GM12878 (cell line): ENCODE results near the gene SORBS2. TPM values are rescaled to one million over a fixed set of nuclear protein-coding genes. Genes with fewer than 3 reads are reported as not detected.

Experiments used
- ATAC-seq: fragments of 200-7000 bp; cut with Tn5 transposase; 3 replicates; pipeline ENCODE4 v1.9.1; 2020; ENCODE audit warnings: mild to moderate bottlenecking, moderate library complexity
- BruUV-seq: library from RNA; stranded (reverse); fragments of 400-500 nt; replicated peaks from 2 replicates; lab custom pipeline; 2021; lab: Mats Ljungman, UMichigan
- CTCF ChIA-PET: fragments of 300-600 bp; sonication (Branson Sonifier 250); formaldehyde crosslinking; extraction: SDS; loops from one replicate; lab custom pipeline; 2021; ENCODE audit warnings: inconsistent platforms; lab: Yijun Ruan, JAX
- POLR2A ChIA-PET: fragments of 350-600 bp; formaldehyde crosslinking; extraction: SDS; loops from one replicate; lab custom pipeline; 2021; ENCODE audit warnings: inconsistent platforms; lab: Charles Lee
- RAD21 ChIA-PET: fragments of 300-600 bp; sonication (Branson Sonifier 250); formaldehyde crosslinking; loops from one replicate; lab custom pipeline; 2023; ENCODE audit warnings: antibody characterized with exemption; ENCODE audit not compliant: unreplicated experiment; lab: Charles Lee
- SMC1A ChIA-PET: fragments of 300-600 bp; sonication (Branson Sonifier 250); formaldehyde crosslinking; loops from one replicate; lab custom pipeline; 2023; ENCODE audit not compliant: unreplicated experiment, uncharacterized antibody; lab: Charles Lee
- DNase-seq: peaks from one replicate; pipeline ENCODE4 v3.0.0-alpha.2; 2011; ENCODE audit warnings: low read depth, low spot score
- FAIRE-seq: peaks from 3 replicates; lab custom pipeline; 2011; peaks lifted over from hg19 to GRCh38; lab: Jason Lieb, UNC
- H2AFZ ChIP-seq: 2 replicates; pipeline ENCODE4 v1.6.0; 2011; ENCODE audit warnings: low read depth, low read length, control low read depth; ENCODE audit not compliant: control insufficient read depth
- H3K27ac ChIP-seq: 2 replicates; pipeline ENCODE4 v1.5.1; 2011; ENCODE audit warnings: control low read depth; ENCODE audit not compliant: control insufficient read depth, insufficient read depth
- H3K27me3 ChIP-seq, 2 experiments: replicated peaks in 1 of 2; 2 replicates each; pipeline versions ENCODE4 v1.6.0 to v1.6.1; 2011; ENCODE audit warnings: low read length in 1 of 2; ENCODE audit not compliant: control insufficient read depth in 2 of 2, insufficient read depth in 2 of 2
- H3K36me3 ChIP-seq, 2 experiments: 2 replicates each; pipeline ENCODE4 v1.5.1; 2011; ENCODE audit warnings: low read length in 1 of 2; ENCODE audit not compliant: control insufficient read depth in 2 of 2, insufficient read depth in 2 of 2
- H3K4me1 ChIP-seq: 2 replicates; pipeline ENCODE4 v1.6.1; 2011; ENCODE audit warnings: mild to moderate bottlenecking, low read length, moderate library complexity, mixed read lengths; ENCODE audit not compliant: control insufficient read depth, insufficient read depth
- H3K4me2 ChIP-seq: 2 replicates; pipeline ENCODE4 v1.6.0; 2011; ENCODE audit warnings: control low read depth; ENCODE audit not compliant: control insufficient read depth, insufficient read depth
- H3K4me3 ChIP-seq: fragments of 200-600 bp; sonication (generic); 2 replicates; pipeline ENCODE4 v1.5.1; 2016
- H3K79me2 ChIP-seq: 2 replicates; pipeline ENCODE4 v1.6.0; 2011; ENCODE audit warnings: low read length; ENCODE audit not compliant: control insufficient read depth, insufficient read depth
- H3K9ac ChIP-seq: 2 replicates; pipeline ENCODE4 v1.8.0; 2011; ENCODE audit warnings: low read length, control low read depth, mixed read lengths; ENCODE audit not compliant: control insufficient read depth, insufficient read depth
- H3K9me3 ChIP-seq: replicated peaks from 3 replicates; pipeline ENCODE4 v1.5.1; 2011; ENCODE audit warnings: mild to moderate bottlenecking, low read length; ENCODE audit not compliant: control insufficient read depth, insufficient read depth
- H4K20me1 ChIP-seq: 2 replicates; pipeline ENCODE4 v1.6.0; 2011; ENCODE audit not compliant: control insufficient read depth, insufficient read depth
- EED ChIP-seq: sonication (generic); IDR thresholded peaks from 2 replicates; pipeline ENCODE4 v1.6.1; 2016; ENCODE audit warnings: antibody characterized with exemption, low read depth
- HDAC2 ChIP-seq: fragments of 200-600 bp; sonication (generic); IDR thresholded peaks from 2 replicates; pipeline ENCODE4 v1.6.1; 2017
- IRF4 ChIP-seq: IDR thresholded peaks from 2 replicates; pipeline ENCODE4 v1.6.1; 2011; ENCODE audit warnings: low read depth, low read length
- JUND ChIP-seq: IDR thresholded peaks from 2 replicates; pipeline ENCODE4 v1.6.1; 2012; ENCODE audit warnings: low read depth, mild to moderate bottlenecking, low read length, improper control_type of control experiment, moderate library complexity
- MTA3 ChIP-seq: IDR thresholded peaks from 2 replicates; pipeline ENCODE4 v1.6.1; 2012; ENCODE audit warnings: low read length, inconsistent platforms, borderline replicate concordance
- NBN ChIP-seq: fragments of 450-650 bp; IDR thresholded peaks from 2 replicates; pipeline ENCODE4 v1.6.1; 2016
- RCOR1 ChIP-seq: conservative IDR thresholded peaks from 2 replicates; pipeline ENCODE4 v1.6.1; 2012; ENCODE audit warnings: low read depth, low read length, improper control_type of control experiment
- RELA ChIP-seq: fragments of 450-650 bp; IDR thresholded peaks from 2 replicates; pipeline ENCODE4 v1.8.0; 2014; ENCODE audit warnings: borderline replicate concordance; ENCODE audit not compliant: partially characterized antibody
- SPI1 ChIP-seq: IDR thresholded peaks from 2 replicates; pipeline ENCODE4 v1.6.1; 2011; ENCODE audit warnings: low read depth, mild to moderate bottlenecking, low read length, moderate library complexity, borderline replicate concordance; ENCODE audit not compliant: insufficient read depth
- STAT1 ChIP-seq: fragments of 450-650 bp; conservative IDR thresholded peaks from 2 replicates; pipeline ENCODE4 v1.6.1; 2014; ENCODE audit warnings: antibody characterized with exemption, mild to moderate bottlenecking
- WRNIP1 ChIP-seq: IDR thresholded peaks from 2 replicates; pipeline ENCODE4 v1.6.1; 2011; ENCODE audit warnings: low read depth, low read length, improper control_type of control experiment, borderline replicate concordance
- ZBTB40 ChIP-seq: fragments of 450-650 bp; IDR thresholded peaks from 2 replicates; pipeline ENCODE4 v1.6.1; 2016; ENCODE audit warnings: mild to moderate bottlenecking, moderate library complexity, borderline replicate concordance
- ZNF274 ChIP-seq: IDR thresholded peaks from one replicate; pipeline ENCODE4 v1.8.0; 2011; ENCODE audit not compliant: insufficient read length, insufficient read depth
- WGBS: methylation state at CpG from one replicate; pipeline ENCODE4 v1.1.6; 2016; ENCODE audit warnings: low lambda C conversion rate; ENCODE audit not compliant: insufficient replicate concordance, insufficient coverage; ENCODE audit errors: missing lambda C conversion rate; 5-methylcytosine and 5-hydroxymethylcytosine counted together
- in situ Hi-C: fragments of 300-500 bp; cut with MboI; formaldehyde crosslinking; loops from 9 replicates; pipeline ENCODE4 v1.14.3; 2018; ENCODE audit warnings: mixed read lengths
- intact Hi-C: fragments of 100-400 bp; cut with micrococcal nuclease; formaldehyde crosslinking; loops from one replicate; pipeline ENCODE4 v1.14.2; 2022; ENCODE audit not compliant: unreplicated experiment
- polyA plus RNA-seq, 11 experiments: library from polyadenylated mRNA; depleted of rRNA in 4 of 11; unstranded in 6 of 11; stranded (reverse) in 5 of 11; fragments of >200 nt; fragmentation: Nextera tagmentation in 4 of 11; fragmentation: Illumina TruSeq in 1 of 11; extraction: Ambion mirVana in 4 of 11; extraction: Trizol in 1 of 11; gene quantifications; 1 replicate in 1 of 11; 2 replicates in 10 of 11; pipeline versions ENCODE4 v1.2.1 to v1.2.3, GENCODE V29; 2011 to 2016; ENCODE audit warnings: inconsistent platforms in 2 of 11, missing spikeins in 2 of 11, low read depth in 1 of 11
- total RNA-seq, 4 experiments: library from RNA; depleted of rRNA in 3 of 4; stranded (reverse); fragments of >200 nt in 3 of 4; fragmentation: Illumina TruSeq in 1 of 4; extraction: Trizol in 1 of 4; gene quantifications; 2 replicates each; pipeline versions ENCODE4 v1.2.1 to v1.2.3, GENCODE V29; 2013 to 2021

The SORBS2 gene
- total and polyA plus RNA-seq, 10 of the 15 experiments (the other 5 are each of a cell fraction or from before 2014, with no cell fraction given): 0.06 to 3.0 (median 0.79) TPM

- TF ChIP-seq HDAC2: no peak
- no peak for TF ChIP-seq SPI1
- TF ChIP-seq RCOR1: no peak
- no peak for TF ChIP-seq WRNIP1
- no peak for TF ChIP-seq ZNF274
- no peak for TF ChIP-seq MTA3
- TF ChIP-seq STAT1: no peak
- no peak for TF ChIP-seq ZBTB40
- no peak for TF ChIP-seq EED
- no peak for TF ChIP-seq JUND
- no peak for TF ChIP-seq NBN
- no peak for TF ChIP-seq IRF4
- no peak for TF ChIP-seq RELA
- no TSS peak for BruUV-seq
- H3K79me2 ChIP-seq: no peaks in the 10 kb centered on the region
- ChIA-PET POLR2A (no interaction called here), SMC1A (no interaction called here), RAD21 (no interaction called here), CTCF (interaction anchor here (0.6 kb wide), 1 partner anchor 647 kb away, joined by 3 read pairs; no protein-coding TSS in a partner anchor)
- no peaks in the 10 kb centered on the region for H4K20me1 ChIP-seq
- H3K27me3 ChIP-seq: no peaks in the 10 kb centered on the region
- H3K4me3 ChIP-seq: no peak overlapping the region
- no peak overlapping the region for H3K27ac ChIP-seq
- no peak overlapping the region for H3K9ac ChIP-seq
- intact Hi-C loops (no loop called here), in situ Hi-C loops (no loop called here)
- FAIRE-seq (no peak), DNase-seq (no peak), ATAC-seq (no peak)
- no peaks in the 10 kb centered on the region for H3K4me1 ChIP-seq
- H2AFZ ChIP-seq: no peak overlapping the region
- no peak overlapping the region for H3K4me2 ChIP-seq
- no peaks in the 10 kb centered on the region for H3K9me3 ChIP-seq
- H3K36me3 ChIP-seq: no peaks in the 10 kb centered on the region
- WGBS: 51% methylated on average over 8 of the region's 8 CpGs
Measured at GRCh38 chr4:185797596-185798338, 14.2 kb downstream of the SORBS2 start.
